Measurements from ENCODE around the gene ANO3. TPM values are rescaled to one million over a fixed set of nuclear protein-coding genes. Genes with fewer than 3 reads are reported as not detected.

ANO3 gene
- total RNA-seq, 1 experiment from 2014 or later, result not detected

DNA sequence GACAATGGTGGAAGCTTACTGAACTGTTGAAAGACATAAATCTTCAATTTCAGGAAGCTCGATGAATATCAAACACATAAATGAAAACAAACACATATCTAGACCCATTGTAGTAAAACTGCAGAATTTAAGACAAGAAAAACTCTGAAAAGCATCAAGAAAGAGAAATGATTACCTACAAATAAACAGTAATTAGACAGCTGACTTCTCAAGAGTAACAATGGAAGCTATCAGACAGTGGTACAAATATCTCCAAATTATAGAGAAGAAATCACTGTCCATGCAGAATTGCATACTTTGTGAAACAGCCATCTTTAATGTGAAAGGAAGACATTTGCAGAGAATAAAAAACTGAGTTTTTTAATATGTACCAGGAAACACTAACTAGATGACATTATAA, 45.7 kb downstream of the ANO3 start:
- no peaks in the 10 kb centered on the region for H3K9me2 ChIP-seq (ENCODE audit: insufficient read depth)
- no peaks in the 10 kb centered on the region for H3K36me3 ChIP-seq (ENCODE audit: low read depth)
- no peak for TF ChIP-seq EZH2 (IDR thresholded peaks at IDR 0.05; ENCODE audit: low read depth)
- TF ChIP-seq, protein P1, sequence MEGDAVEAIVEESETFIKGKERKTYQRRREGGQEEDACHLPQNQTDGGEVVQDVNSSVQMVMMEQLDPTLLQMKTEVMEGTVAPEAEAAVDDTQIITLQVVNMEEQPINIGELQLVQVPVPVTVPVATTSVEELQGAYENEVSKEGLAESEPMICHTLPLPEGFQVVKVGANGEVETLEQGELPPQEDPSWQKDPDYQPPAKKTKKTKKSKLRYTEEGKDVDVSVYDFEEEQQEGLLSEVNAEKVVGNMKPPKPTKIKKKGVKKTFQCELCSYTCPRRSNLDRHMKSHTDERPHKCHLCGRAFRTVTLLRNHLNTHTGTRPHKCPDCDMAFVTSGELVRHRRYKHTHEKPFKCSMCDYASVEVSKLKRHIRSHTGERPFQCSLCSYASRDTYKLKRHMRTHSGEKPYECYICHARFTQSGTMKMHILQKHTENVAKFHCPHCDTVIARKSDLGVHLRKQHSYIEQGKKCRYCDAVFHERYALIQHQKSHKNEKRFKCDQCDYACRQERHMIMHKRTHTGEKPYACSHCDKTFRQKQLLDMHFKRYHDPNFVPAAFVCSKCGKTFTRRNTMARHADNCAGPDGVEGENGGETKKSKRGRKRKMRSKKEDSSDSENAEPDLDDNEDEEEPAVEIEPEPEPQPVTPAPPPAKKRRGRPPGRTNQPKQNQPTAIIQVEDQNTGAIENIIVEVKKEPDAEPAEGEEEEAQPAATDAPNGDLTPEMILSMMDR (conservative IDR thresholded peaks at IDR 0.05), result no peak
- POLR2A ChIA-PET (ENCODE audit: unreplicated experiment), result no interaction called here
- BruUV-seq (replicated peaks), result no TSS peak
- no peaks in the 10 kb centered on the region for H3F3A ChIP-seq (ENCODE audit: insufficient read depth, low read depth)
- no peaks in the 10 kb centered on the region for H4K20me1 ChIP-seq (ENCODE audit: insufficient read depth)
- H3K4me3 ChIP-seq, result no peak overlapping the region
- H2AFZ ChIP-seq, result no peak overlapping the region
- CTCF ChIA-PET, result no interaction called here
- no peak for DNase-seq
- no peak overlapping the region for H3K4me2 ChIP-seq
- intact Hi-C loops (cut with micrococcal nuclease; ENCODE audit: unreplicated experiment), result no loop called here
- no peak overlapping the region for H3K27ac ChIP-seq
- no peaks in the 10 kb centered on the region for H3K79me2 ChIP-seq (ENCODE audit: low read depth)
- no peaks in the 10 kb centered on the region; the same call in 1 of the 2 replicates for H3K9me3 ChIP-seq (ENCODE audit: insufficient read depth, low read depth)
- H3K27me3 ChIP-seq (ENCODE audit: insufficient read depth, low read depth), result no peaks in the 10 kb centered on the region
- H3K4me1 ChIP-seq (replicated peaks; ENCODE audit: insufficient read depth), result no peaks in the 10 kb centered on the region

DNA sequence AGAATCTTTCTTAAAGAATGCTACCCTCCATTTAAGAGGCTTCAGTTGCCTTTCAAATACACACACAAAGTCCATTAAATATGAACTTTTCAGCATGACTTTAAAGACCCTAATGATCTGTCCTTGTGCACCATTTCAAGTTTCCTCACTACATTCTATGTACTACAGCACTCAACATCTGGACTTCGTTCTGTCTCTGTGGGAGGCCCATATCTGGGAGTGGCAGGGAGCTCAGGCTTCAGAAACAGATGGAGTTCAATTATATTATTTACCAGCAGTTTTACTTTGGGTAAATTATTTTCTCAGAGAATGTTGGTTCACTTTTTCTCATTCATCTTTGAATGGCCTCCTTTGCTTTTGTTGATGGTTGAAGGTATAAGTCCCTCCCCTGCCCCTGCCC, 67.4 kb downstream of the ANO3 start:
- no peaks in the 10 kb centered on the region for H3K9me3 ChIP-seq (ENCODE audit: insufficient read depth, low read depth)
- BruUV-seq (replicated peaks), result no TSS peak
- no peaks in the 10 kb centered on the region for H3K9me2 ChIP-seq (ENCODE audit: insufficient read depth)
- H3K27ac ChIP-seq, result no peak overlapping the region
- no peaks in the 10 kb centered on the region for H3K27me3 ChIP-seq (ENCODE audit: insufficient read depth, low read depth)
- ChIA-PET CTCF (no interaction called here), POLR2A (ENCODE audit: unreplicated experiment) (no interaction called here)
- no peaks in the 10 kb centered on the region for H3K36me3 ChIP-seq (ENCODE audit: low read depth)
- H3K79me2 ChIP-seq (ENCODE audit: low read depth), result no peaks in the 10 kb centered on the region
- no peak overlapping the region for H3K4me2 ChIP-seq
- H3K4me3 ChIP-seq, result no peak overlapping the region
- no peaks in the 10 kb centered on the region for H3K4me1 ChIP-seq (replicated peaks; ENCODE audit: insufficient read depth)
- intact Hi-C loops (cut with micrococcal nuclease; ENCODE audit: unreplicated experiment), result no loop called here
- no peak for DNase-seq
- H4K20me1 ChIP-seq (ENCODE audit: insufficient read depth), result no peaks in the 10 kb centered on the region
- TF ChIP-seq EZH2 (IDR thresholded peaks at IDR 0.05; ENCODE audit: low read depth), result no peak
- TF ChIP-seq, protein P1 (conservative IDR thresholded peaks at IDR 0.05), result no peak
- H2AFZ ChIP-seq, result no peak overlapping the region
- no peaks in the 10 kb centered on the region for H3F3A ChIP-seq (ENCODE audit: insufficient read depth, low read depth)

DNA sequence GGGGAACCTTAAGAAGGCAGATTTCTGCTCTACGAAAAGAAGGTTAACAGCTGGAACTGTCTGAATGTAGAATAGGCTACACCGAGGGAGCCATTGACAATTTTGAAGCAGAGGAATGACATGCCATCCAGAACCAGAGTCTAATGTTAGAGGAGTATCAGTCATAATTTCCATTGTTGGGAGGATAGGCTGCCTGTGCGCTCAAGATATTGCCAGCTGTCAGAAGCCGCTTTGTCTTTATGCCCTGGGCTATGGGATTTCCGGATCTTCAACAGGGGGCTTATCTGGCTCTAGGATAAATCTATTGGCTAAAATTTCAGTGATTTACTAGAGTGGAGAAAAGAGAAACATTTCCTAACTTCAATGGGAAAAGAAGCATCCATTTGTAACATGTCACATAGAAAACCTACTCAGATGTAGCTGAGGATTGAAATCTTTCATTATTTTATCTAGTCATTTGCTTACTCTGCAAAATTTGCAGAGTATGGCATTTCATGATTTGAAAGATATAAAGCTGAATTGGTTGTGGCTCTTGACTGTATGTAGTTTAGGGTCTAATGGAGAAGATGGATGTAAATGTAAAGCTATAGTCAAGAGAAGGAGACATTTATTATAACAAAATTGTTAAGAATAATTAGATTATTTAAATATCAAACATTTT, 78.9 kb downstream of the ANO3 start:
- Histone ChIP-seq H3K36me3 (ENCODE audit: low read depth) (no peaks in the 10 kb centered on the region), H2AFZ (no peak overlapping the region), H3K4me3 (no peak overlapping the region), H3F3A (ENCODE audit: insufficient read depth, low read depth) (no peaks in the 10 kb centered on the region), H4K20me1 (ENCODE audit: insufficient read depth) (no peaks in the 10 kb centered on the region), H3K27ac (no peak overlapping the region), H3K9me3 (ENCODE audit: insufficient read depth, low read depth) (no peaks in the 10 kb centered on the region), H3K4me2 (no peak overlapping the region), H3K27me3 (ENCODE audit: insufficient read depth, low read depth) (no peaks in the 10 kb centered on the region), H3K4me1 (replicated peaks; ENCODE audit: insufficient read depth) (no peaks in the 10 kb centered on the region), H3K79me2 (ENCODE audit: low read depth) (no peaks in the 10 kb centered on the region), H3K9me2 (ENCODE audit: insufficient read depth) (no peaks in the 10 kb centered on the region)
- POLR2A ChIA-PET (ENCODE audit: unreplicated experiment), result interaction anchor here (0.5 kb wide), 1 partner anchor 101 kb away, joined by 3 read pairs; no protein-coding TSS in a partner anchor
- CTCF ChIA-PET, result no interaction called here
- BruUV-seq (replicated peaks), result no TSS peak
- no peak for DNase-seq
- TF ChIP-seq, protein P1 (conservative IDR thresholded peaks at IDR 0.05), result no peak
- no peak for TF ChIP-seq EZH2 (IDR thresholded peaks at IDR 0.05; ENCODE audit: low read depth)
- intact Hi-C loops (cut with micrococcal nuclease; ENCODE audit: unreplicated experiment), result no loop called here

All from PC-9 (cell line).